Stimulated activated CD4-positive, alpha-beta T cell treated with anti-CD3 and anti-CD28 coated beads, Interleukin-2, amount 100 ng/mL, for 4 hours (primary cell): Measurements from ENCODE around the gene CCT8L2.
"Not testable (repeated sequence)": the region's sequence is repeated elsewhere in the genome, so short reads cannot be mapped to it uniquely, and the experiment has no call there.

Source experiments
- DNase-seq: peaks from one replicate; pipeline ENCODE4 v3.0.0-alpha.2; 2020; ENCODE audit warnings: low read depth

Gene CCT8L2

GRCh38 chr22:16592710-16593109, at the start of gene CCT8L2:
TSS of gene CCT8L2 (minus strand) at chr22:16592810. CDS start at chr22:16592550, 260 bp downstream.
- DNase-seq: not testable (repeated sequence)

- DNase-seq: not testable (repeated sequence)
Measured at GRCh38 chr22:16635442-16635841, 42.8 kb upstream of the CCT8L2 start.

GRCh38 chr22:16634092-16634491, 41.5 kb upstream of the CCT8L2 start:
- not testable (repeated sequence) for DNase-seq

GRCh38 chr22:16628476-16628875, 35.9 kb upstream of the CCT8L2 start:
- DNase-seq: not testable (repeated sequence)

- not testable (repeated sequence) for DNase-seq
Measured at GRCh38 chr22:16625018-16625417, 32.4 kb upstream of the CCT8L2 start.

- DNase-seq: not testable (repeated sequence)
Measured at GRCh38 chr22:16623595-16623994, 31.0 kb upstream of the CCT8L2 start.

GRCh38 chr22:16617516-16617915, 24.9 kb upstream of the CCT8L2 start:
- DNase-seq: not testable (repeated sequence)

GRCh38 chr22:16616390-16616938, 23.9 kb upstream of the CCT8L2 start:
- not testable (repeated sequence) for DNase-seq

- DNase-seq: not testable (repeated sequence)
Measured at GRCh38 chr22:16615606-16616245, 23.1 kb upstream of the CCT8L2 start.

- DNase-seq: no peak
Measured at GRCh38 chr22:16609548-16610261, 17.1 kb upstream of the CCT8L2 start.

GRCh38 chr22:16608931-16609330, 16.3 kb upstream of the CCT8L2 start:
- DNase-seq: no peak

- DNase-seq: not testable (repeated sequence)
Measured at GRCh38 chr22:16604257-16604998, 11.8 kb upstream of the CCT8L2 start.

GRCh38 chr22:16603770-16604242, 11.2 kb upstream of the CCT8L2 start:
- not testable (repeated sequence) for DNase-seq

GRCh38 chr22:16603448-16603768, 10.8 kb upstream of the CCT8L2 start:
- DNase-seq: no peak

GRCh38 chr22:16602728-16603447, 10.3 kb upstream of the CCT8L2 start:
- DNase-seq: not testable (repeated sequence)

- not testable (repeated sequence) for DNase-seq
Measured at GRCh38 chr22:16602224-16602727, 9.7 kb upstream of the CCT8L2 start.

GRCh38 chr22:16601437-16602223, 9.0 kb upstream of the CCT8L2 start:
- no peak for DNase-seq

GRCh38 chr22:16600644-16601436, 8.2 kb upstream of the CCT8L2 start:
- not testable (repeated sequence) for DNase-seq

- DNase-seq: not testable (repeated sequence)
Measured at GRCh38 chr22:16599648-16600047, 7.0 kb upstream of the CCT8L2 start.

- not testable (repeated sequence) for DNase-seq
Measured at GRCh38 chr22:16595251-16595650, 2.6 kb upstream of the CCT8L2 start.
